ENCODE measurements around the gene MYCBP2.
A peak's percentile ranks its signal among the peaks of the same experiment; 100 is the strongest.
"Not testable (repeated sequence)": the region's sequence is repeated elsewhere in the genome, so short reads cannot be mapped to it uniquely, and the experiment has no call there.

Gene MYCBP2

DNA sequence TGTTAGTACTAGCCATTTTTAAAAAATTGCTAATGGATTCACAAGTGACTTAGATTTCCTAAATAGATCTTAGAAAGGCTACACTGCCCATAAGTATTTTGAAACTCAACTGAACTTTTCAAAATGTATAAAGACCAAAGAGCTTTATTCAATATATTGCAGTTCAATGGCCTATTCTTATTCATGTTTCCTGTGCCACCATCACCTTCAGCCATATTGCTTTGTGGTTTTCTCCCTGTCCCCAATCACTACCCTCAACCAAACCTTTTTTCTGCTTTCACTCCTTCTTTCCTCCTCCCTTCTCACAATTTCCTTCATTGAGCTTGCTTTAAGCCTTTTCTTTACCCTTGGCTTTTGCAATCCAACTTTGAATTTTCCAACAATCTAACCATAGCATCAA lies 100.9 kb downstream of the MYCBP2 start:
- H3K4me3 ChIP-seq (ENCODE audit: low read depth, low read length), result no peak overlapping the region
- no peak for DNase-seq (ENCODE audit: low read depth)

DNA sequence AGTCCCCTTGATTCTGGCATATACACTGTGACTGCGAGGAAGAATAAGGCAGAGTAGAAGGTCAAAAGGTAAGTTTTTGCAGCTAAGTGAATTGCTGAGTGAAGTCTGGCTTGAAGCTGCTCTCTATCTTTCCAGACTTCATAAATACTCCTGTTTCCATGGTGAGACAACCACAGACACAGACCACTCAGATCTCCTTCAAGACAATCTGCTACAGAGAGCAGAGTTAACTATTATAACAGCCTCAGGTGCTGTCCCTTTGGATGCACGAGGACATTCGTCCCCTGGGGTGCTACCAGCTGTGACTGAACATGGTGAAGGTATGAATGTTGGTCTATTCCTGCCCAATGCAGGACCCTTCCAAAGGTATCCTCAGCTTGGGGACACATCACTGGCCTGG lies 104.0 kb downstream of the MYCBP2 start:
- H3K4me3 ChIP-seq (ENCODE audit: low read depth, low read length), result no peak overlapping the region
- DNase-seq (ENCODE audit: low read depth), result no peak

DNA sequence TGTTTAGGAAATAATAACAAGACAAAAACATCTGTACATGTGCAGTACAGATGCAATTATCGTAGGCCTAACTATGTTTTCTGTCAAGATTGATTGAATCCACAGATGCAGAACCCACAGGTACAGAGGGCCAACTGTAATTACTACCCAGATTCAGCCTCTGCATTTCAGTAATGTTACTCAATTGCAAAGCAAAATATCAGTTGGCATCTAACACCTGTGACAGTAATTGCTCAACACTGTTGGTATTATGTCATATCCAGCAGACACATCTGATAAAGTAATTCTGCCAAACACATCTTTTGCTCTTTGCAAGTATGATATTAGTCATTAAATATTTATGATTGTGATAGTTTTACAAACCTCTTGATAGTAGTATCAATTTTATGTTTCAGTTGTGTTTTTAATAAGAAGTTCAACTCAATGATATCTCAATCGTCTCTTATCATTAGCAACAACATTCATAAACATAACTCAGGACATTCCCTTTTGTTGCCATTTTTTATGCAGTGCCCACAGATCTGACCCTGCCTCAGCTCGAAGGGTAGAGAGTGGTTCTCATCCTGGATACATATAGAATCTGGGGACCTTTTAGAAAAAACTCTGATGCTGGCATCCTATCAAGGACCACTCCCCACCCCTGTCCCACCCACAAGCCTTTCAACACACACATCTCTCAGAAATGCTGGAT lies 104.7 kb downstream of the MYCBP2 start:
- H3K4me3 ChIP-seq (ENCODE audit: low read depth, low read length), result no peak overlapping the region
- no peak for DNase-seq (ENCODE audit: low read depth)

DNA sequence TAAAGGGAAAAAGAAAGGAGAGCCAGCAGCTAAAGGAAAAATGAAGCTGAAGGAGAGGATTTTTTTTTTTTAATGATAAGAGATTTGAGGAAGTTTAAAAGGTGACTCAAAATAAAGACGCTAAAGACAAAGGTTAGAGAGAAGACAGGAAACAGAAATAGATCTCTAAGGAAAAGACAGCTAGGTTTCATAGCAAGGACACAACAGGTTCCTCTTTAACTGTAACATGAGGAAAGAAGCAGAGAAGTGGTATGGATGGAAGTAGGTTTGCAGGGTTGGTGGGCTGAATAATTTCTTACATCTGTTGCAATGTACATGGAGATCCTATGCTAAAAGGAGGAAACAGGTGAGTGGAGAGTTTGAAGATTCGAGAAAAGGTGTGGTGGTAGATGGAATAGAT lies 107.5 kb downstream of the MYCBP2 start:
- H3K4me3 ChIP-seq (ENCODE audit: low read depth, low read length), result no peak overlapping the region
- DNase-seq (ENCODE audit: low read depth), result no peak

DNA sequence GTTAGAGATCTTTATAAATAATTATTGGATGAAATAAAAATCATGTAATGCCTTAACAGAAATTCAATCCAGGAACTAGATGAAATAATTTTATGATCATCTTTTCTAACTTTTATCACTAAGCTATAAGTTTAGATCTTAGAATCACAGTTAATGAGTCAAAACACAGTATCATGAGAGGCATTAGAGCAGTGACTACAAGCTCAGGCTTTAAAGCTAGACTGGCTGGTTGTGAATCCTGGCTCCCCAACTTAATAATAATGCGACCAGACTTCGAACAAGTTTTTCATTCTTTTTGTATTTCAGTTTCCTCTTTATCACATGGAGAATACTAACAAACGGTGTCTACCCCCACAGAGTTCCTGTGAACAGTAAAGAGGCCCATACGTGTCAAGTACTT lies 108.6 kb downstream of the MYCBP2 start:
- no peak overlapping the region for H3K4me3 ChIP-seq (ENCODE audit: low read depth, low read length)
- no peak for DNase-seq (ENCODE audit: low read depth)

DNA sequence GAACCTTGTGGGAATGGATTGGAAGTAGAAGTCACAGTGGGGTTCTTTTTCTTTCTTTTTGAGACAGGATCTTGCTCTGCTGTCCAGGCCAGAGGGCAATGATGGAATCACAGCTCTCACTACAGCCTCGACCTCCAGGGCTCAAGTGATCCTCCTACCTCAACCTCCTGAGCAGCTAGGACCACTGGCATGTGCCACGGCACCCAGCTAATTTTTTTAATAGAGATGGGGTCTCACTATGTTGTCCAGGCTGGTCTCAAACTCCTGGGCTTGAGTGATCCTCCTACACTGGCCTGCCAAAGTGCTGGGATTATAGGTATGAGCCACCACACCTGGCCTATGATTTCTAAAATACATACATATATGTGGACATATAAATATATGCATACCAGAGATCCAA lies 111.4 kb downstream of the MYCBP2 start:
- no peak overlapping the region for H3K4me3 ChIP-seq (ENCODE audit: low read depth, low read length)
- no peak for DNase-seq (ENCODE audit: low read depth)

DNA sequence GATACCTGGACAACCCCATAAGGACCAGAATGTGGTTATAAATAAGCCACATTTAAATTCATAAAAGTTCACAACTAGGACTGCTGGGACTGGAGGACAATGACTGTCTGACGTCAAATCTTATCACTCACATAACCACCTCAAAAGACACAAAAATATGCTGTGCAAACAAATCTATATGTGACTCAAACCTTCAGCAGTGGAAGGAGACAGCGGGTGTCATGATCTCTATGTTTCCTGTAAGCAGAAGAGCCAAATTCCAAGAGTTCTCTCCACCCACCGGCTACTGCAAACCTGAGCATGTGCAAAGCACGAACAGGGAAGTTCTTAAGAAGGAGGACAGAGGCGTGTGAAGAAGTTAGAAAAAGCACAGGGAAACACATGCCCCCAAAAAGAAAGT lies 113.2 kb downstream of the MYCBP2 start:
- H3K4me3 ChIP-seq (ENCODE audit: low read depth, low read length), result no peak overlapping the region
- no peak for DNase-seq (ENCODE audit: low read depth)

DNA sequence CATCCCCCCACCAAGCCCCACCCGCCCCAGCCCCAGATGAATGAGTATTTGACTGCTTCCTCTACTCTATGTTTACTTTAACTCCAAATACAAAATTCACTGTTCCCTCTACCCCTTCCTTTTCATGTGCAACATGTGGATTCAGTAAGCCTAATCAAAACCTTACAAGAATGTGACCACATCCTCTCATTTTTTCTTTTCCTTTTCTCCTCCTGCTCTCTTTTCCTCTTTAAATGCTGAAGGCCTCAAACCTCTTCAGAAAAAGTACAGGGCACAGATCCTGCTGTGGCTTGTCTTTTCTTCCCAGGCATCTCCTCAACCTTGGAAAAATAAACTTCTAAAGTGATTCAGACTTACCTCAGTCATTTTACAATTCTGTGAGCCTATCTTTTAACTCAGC lies 119.0 kb downstream of the MYCBP2 start:
- H3K4me3 ChIP-seq (ENCODE audit: low read depth, low read length), result no peak overlapping the region
- DNase-seq (ENCODE audit: low read depth), result peak; percentile 35

DNA sequence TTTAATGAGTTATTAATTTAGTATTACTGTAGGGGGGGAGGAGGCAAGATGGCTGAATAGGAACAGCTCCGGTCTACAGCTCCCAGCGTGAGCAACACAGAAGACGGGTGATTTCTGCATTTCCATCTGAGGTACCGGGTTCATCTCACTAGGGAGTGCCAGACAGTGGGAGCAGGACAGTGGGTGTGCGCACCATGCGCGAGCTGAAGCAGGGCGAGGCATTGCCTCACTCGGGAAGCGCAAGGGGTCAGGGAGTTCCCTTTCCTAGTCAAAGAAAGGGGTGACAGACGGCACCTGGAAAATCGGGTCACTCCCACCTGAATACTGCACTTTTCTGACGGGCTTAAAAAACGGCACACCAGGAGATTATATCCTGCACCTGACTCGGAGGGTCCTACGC lies 127.9 kb downstream of the MYCBP2 start:
- not testable (repeated sequence) for DNase-seq (ENCODE audit: low read depth); H3K4me3 ChIP-seq (ENCODE audit: low read depth, low read length)

DNA sequence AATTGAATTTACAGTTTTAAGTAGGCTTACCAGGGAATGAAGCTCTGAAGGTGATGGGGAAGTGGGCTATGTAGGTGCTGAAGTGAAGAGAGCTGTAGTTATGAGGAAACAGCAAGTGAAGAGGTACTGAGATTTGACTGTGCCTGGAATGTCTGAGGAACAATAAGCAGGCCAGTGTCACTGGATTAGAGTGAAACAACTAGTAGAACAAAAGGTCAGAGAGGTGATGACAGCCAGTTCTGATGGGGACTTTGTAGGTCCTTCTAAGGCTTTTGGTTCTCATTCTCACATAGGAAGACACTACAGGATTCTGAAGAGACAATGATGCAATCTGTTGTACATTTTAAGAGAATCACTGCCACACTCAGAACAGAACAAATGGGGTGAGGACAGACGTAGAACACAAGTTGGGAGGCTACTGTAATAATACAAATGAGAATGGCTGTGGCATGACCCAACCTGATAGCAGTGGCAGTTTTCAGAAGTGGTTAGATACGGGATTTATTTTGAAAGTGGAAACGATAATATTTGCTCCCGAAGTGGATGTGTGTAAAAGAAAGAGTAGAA lies 130.8 kb downstream of the MYCBP2 start:
- no peak for DNase-seq (ENCODE audit: low read depth)
- no peak overlapping the region for H3K4me3 ChIP-seq (ENCODE audit: low read depth, low read length)

DNA sequence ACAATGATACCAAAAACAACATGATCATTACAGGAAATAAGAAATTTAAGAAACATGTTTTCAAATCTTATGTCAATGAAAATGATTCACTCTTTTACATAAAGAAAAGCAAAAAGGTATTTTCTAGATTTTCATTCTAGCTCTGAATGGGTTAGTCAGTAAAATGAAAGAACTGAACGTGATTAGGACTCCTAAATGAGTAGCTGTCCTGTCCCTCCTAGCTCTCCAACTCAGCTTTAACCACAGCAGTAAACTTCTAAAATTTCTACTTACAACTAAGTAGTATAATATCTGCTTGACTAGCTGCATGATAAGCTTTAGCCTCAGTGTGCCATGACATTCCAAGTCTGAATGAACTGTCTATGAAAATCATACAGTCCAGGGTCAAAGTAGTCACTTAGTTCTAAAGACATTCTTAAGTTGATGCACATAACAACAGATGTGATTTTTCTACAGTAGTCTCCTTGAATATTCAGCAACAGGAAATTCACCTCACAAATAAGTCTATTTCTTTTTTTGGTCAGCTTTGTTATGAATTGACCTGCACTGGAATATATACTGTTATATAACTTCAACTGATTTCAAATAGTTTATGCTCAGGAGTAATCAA lies 136.4 kb downstream of the MYCBP2 start:
- H3K4me3 ChIP-seq (ENCODE audit: low read depth, low read length), result no peak overlapping the region
- no peak for DNase-seq (ENCODE audit: low read depth)

DNA sequence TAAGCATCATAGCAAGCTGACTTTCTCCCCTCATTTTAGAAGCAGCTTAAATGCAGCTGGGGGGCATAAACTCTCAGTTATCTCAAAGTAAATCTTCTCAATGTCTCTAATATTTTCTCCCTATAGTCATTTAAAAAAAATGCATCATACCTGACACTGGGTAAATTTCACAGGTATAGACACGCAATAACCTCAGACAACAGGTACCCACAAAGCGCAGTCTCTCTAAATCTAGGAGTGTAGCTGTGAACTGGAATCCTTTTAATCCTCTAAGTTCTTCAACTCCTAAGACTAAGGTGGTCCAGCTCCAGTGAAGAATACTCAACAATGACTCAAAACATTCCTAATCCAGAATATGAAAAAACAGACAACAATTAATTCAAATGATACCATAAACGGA lies 141.2 kb downstream of the MYCBP2 start:
- no peak for DNase-seq (ENCODE audit: low read depth)
- no peak overlapping the region for H3K4me3 ChIP-seq (ENCODE audit: low read depth, low read length)

DNA sequence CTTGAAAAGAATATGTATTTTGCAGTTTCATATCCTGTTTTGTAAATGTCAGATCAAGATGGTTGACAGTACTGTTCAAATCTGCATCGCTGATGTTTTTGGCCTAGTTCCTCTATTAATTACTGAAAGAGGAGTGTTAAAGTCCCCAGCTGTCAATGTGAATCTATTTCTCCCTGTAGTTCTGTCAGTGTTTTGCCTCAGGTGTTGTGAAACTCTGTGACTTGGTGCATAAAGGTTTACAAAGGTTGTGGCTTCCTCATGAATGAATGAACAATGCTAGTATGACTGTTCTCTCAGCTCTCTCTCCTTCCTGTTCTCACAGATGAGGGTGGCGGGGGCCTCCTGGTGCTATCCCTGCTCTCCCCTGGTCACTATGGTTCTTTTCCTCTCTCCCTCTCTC lies 142.4 kb downstream of the MYCBP2 start:
- no peak for DNase-seq (ENCODE audit: low read depth)
- no peak overlapping the region for H3K4me3 ChIP-seq (ENCODE audit: low read depth, low read length)

DNA sequence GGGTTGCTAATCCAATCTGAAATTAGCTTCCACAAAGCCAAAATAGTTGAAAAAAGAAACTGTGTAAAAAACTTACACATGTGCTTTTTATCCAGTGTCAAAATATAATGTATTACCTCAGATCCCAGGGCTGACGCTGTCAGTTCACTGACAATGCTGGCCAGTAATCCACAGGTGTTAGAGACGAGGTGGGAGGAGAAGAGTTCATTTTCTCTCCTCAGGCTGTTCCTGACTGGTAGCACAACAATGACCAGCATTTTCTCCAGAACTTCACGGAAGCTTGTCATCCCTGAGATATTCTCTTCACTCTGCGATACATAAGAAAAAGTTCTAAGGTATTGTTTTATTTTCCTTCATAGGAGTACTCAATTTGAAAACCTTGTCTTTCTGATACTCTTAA lies 146.9 kb downstream of the MYCBP2 start:
- DNase-seq (ENCODE audit: low read depth), result no peak
- H3K4me3 ChIP-seq (ENCODE audit: low read depth, low read length), result no peak overlapping the region

DNA sequence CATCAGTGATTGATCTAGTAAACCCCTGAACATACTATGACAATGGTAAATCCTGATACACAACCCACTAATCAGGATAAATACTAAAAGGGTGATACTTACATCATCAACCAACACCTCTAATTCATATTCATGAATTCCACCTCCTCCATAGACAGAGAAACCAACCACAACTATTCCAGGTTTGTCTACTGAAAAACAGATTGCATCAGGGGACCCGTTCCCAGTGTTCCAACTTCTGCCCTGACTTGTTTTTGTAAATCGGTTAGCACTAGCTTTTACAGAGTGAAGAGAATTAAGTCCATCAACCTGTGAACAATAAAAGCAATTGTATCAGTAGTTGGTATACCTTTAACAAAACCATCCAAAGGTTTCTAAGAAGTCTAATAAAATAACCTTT lies 149.2 kb downstream of the MYCBP2 start:
- H3K4me3 ChIP-seq (ENCODE audit: low read depth, low read length), result no peak overlapping the region
- DNase-seq (ENCODE audit: low read depth), result no peak

DNA sequence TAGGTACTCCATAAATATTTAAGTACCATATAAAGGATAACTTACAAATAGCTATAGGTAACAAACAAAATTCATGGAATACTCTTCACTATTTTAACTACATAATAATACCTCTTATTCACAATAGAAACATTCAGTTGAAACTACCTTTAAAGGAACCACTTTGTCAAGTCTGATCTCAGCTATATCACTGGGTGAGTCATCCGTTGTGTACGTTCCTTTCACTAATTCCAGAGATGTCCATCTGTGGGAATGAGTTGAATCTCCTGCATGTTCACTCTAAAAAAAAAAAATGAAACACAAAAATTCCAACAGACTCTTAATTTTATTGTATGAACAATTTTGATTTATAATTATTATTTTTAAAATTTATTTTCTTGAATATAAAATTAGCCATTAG lies 150.5 kb downstream of the MYCBP2 start:
- H3K4me3 ChIP-seq (ENCODE audit: low read depth, low read length), result no peak overlapping the region
- DNase-seq (ENCODE audit: low read depth), result peak; percentile 26

DNA sequence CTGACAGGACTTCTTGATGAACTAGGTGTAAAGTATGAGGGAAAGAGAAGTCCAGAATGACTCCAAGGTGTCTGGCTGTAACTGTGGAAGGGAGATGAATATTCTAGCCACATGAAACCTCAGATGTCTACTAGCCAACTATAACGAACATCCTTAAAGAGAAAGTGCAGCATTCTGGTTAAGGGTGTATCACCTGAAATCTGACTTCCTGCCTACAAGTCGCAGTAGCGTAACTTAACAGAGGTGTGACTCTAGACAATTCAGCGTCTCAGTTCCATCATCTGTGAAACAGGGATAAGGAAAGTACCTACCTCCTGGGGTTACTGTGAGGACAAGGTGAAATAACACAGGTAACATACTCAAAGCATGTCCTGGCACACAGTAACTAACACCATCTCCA lies 154.2 kb downstream of the MYCBP2 start:
- DNase-seq (ENCODE audit: low read depth), result no peak
- H3K4me3 ChIP-seq (ENCODE audit: low read depth, low read length), result no peak overlapping the region

DNA sequence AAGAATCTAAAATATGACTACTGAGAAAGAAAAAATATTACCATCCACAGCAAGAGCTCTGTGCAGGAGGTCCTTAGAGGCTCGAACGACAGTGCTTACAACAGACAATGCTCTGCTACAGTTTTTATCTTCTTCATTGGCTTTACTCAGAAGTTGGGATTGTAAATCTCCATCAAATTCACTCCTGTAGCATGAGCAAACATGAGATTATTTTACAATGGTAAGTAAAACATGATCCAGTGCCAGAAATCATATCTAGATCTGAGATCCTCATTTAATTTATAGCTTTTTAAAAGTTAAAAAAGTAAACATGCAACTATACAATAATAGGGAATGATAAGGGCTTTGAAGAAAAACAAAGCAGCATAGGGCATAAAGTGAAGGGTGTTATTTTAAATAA lies 155.4 kb downstream of the MYCBP2 start:
- DNase-seq (ENCODE audit: low read depth), result no peak
- H3K4me3 ChIP-seq (ENCODE audit: low read depth, low read length), result no peak overlapping the region

DNA sequence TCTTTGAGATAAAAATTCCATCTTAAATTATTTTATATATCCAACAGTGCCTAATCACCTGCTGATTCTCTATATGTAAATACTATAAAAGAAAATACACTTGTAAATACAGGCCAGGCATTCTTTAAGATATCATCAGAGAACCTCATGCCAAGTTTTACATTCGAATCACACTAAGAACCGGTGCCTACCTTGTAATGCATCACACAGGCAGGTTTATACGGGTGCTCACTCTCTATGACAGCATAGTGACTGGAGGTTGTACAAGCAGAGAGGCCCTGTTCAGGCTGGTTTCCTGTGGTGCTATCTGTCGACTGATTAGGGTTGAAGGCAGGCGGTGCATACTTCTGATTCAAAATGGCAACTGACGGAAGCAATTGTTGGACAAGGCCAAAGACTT lies 158.7 kb downstream of the MYCBP2 start:
- no peak for DNase-seq (ENCODE audit: low read depth)
- no peak overlapping the region for H3K4me3 ChIP-seq (ENCODE audit: low read depth, low read length)

DNA sequence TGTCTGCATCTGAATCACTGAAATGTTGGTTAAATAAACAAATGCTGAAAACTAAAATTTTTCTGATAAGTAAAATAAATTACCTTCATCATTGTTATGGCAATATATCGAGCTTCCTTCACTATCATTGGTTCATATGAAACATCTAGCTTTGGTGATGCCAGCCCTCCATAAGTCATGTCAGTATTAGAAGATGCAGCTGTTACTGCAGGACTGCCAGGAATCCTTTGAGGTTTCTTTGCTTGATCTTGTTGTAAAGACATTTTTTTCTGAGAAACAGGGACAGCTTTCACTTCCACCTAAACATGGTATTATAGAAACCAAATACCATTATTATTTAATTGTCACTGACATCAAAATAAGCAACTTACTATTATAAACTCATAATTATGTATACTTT lies 176.2 kb downstream of the MYCBP2 start:
- no peak overlapping the region for H3K4me3 ChIP-seq (ENCODE audit: low read depth, low read length)
- DNase-seq (ENCODE audit: low read depth), result no peak

DNA sequence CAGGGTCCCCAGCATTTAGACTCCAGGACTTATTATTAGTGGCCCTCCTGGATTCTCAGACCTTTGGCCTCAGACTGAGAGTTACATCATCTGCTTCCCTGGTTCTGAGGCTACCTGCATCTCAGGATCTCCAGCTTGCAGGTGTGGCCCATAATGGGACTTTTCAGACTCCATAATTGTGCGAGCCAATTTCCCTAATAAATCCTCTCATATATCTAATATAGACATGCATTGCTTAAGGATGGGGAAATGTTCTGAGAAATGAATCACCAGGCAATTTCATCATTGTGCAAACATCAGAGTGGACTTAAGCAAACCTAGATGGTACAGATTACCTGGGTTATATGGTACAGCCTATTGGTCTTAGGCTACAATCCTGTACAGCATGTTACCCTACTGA lies 183.5 kb downstream of the MYCBP2 start:
- H3K4me3 ChIP-seq (ENCODE audit: low read depth, low read length), result no peak overlapping the region
- DNase-seq (ENCODE audit: low read depth), result peak; percentile 49

Measured in skeletal muscle cell (primary cell).